ENCODE data around the gene CD82.

Gene CD82

GRCh38 chr11:44531636-44532035, 33.8 kb upstream of the CD82 start:
- no peak for DNase-seq (ENCODE audit: low spot score)
- no peak for TF ChIP-seq CTCF (IDR thresholded peaks at IDR 0.05; ENCODE audit: extremely low read depth, insufficient read depth, missing control alignments)
- in situ Hi-C loops (cut with MboI; ENCODE audit: low pct_unique_long_range_greater_than_20kb, low sequenced_read_pairs, unreplicated experiment), result loop anchor here (25.0 kb wide), 1 partner anchor 419 kb away; no protein-coding TSS in a partner anchor

GRCh38 chr11:44532809-44533208, 32.7 kb upstream of the CD82 start:
- TF ChIP-seq CTCF (IDR thresholded peaks at IDR 0.05; ENCODE audit: extremely low read depth, insufficient read depth, missing control alignments), result no peak
- DNase-seq (ENCODE audit: low spot score), result no peak
- in situ Hi-C loops (cut with MboI; ENCODE audit: low pct_unique_long_range_greater_than_20kb, low sequenced_read_pairs, unreplicated experiment), result loop anchor here (25.0 kb wide), 1 partner anchor 421 kb away; no protein-coding TSS in a partner anchor

GRCh38 chr11:44533921-44534711, 31.3 kb upstream of the CD82 start:
- TF ChIP-seq CTCF (IDR thresholded peaks at IDR 0.05; ENCODE audit: extremely low read depth, insufficient read depth, missing control alignments), result no peak
- DNase-seq (ENCODE audit: low spot score), result no peak
- in situ Hi-C loops (cut with MboI; ENCODE audit: low pct_unique_long_range_greater_than_20kb, low sequenced_read_pairs, unreplicated experiment), result loop anchor here (25.0 kb wide), 1 partner anchor 422 kb away; no protein-coding TSS in a partner anchor

GRCh38 chr11:44535191-44535980, 30.1 kb upstream of the CD82 start:
- peak; percentile 8 for DNase-seq (ENCODE audit: low spot score)
- TF ChIP-seq CTCF (IDR thresholded peaks at IDR 0.05; ENCODE audit: extremely low read depth, insufficient read depth, missing control alignments), result no peak
- in situ Hi-C loops (cut with MboI; ENCODE audit: low pct_unique_long_range_greater_than_20kb, low sequenced_read_pairs, unreplicated experiment), result loop anchor here (25.0 kb wide), 1 partner anchor 423 kb away; no protein-coding TSS in a partner anchor

- in situ Hi-C loops (cut with MboI; ENCODE audit: low pct_unique_long_range_greater_than_20kb, low sequenced_read_pairs, unreplicated experiment), result loop anchor here (25.0 kb wide), 1 partner anchor 425 kb away; no protein-coding TSS in a partner anchor
- TF ChIP-seq CTCF (IDR thresholded peaks at IDR 0.05; ENCODE audit: extremely low read depth, insufficient read depth, missing control alignments), result no peak
- DNase-seq (ENCODE audit: low spot score), result no peak
Measured at GRCh38 chr11:44536788-44537516, 28.5 kb upstream of the CD82 start.

- DNase-seq (ENCODE audit: low spot score), result no peak
- in situ Hi-C loops (cut with MboI; ENCODE audit: low pct_unique_long_range_greater_than_20kb, low sequenced_read_pairs, unreplicated experiment), result loop anchor here (25.0 kb wide), 1 partner anchor 425 kb away; no protein-coding TSS in a partner anchor
- no peak for TF ChIP-seq CTCF (IDR thresholded peaks at IDR 0.05; ENCODE audit: extremely low read depth, insufficient read depth, missing control alignments)
Measured at GRCh38 chr11:44537679-44538078, 27.8 kb upstream of the CD82 start.

Measured in GM13977 (cell line).